ENCODE measurements around the gene SESN1. TPM values are rescaled to one million over a fixed set of nuclear protein-coding genes. Genes with fewer than 3 reads are reported as not detected.

The SESN1 gene
- total RNA-seq, 1 experiment from 2014 or later, result 17.5 TPM

DNA sequence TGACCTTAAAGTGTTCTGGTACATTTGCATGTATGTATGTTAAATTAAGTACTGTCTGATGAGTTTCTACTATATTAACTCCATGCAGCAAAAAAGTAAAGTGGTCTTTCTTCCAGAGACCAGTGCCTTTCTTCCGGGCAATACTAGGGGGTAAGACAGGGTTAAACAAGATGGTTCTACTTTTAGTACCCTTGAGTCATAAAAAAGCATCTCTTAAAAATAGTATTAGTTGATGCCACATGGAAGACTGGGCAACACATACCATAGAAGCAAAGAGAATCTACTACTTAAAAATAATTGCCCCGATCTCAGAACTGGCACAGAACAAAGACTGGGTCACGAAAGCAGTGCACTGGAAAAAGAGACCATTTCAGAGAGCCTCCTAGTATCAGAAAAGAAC, 66.2 kb downstream of the SESN1 start:
- H3K79me1 ChIP-seq (ENCODE audit: insufficient read depth, low read depth, low read length, poor library complexity, severe bottlenecking), result no peaks in the 10 kb centered on the region
- H3K18ac ChIP-seq (ENCODE audit: insufficient read length, low read depth, low read length), result no peak overlapping the region
- no peaks in the 10 kb centered on the region for H3K27me3 Mint-ChIP-seq (ENCODE audit: low read depth)
- H3K9me3 Mint-ChIP-seq, result no peaks in the 10 kb centered on the region
- H3K79me2 ChIP-seq (ENCODE audit: insufficient read depth, low read length), result no peaks in the 10 kb centered on the region
- TF ChIP-seq, protein P1, sequence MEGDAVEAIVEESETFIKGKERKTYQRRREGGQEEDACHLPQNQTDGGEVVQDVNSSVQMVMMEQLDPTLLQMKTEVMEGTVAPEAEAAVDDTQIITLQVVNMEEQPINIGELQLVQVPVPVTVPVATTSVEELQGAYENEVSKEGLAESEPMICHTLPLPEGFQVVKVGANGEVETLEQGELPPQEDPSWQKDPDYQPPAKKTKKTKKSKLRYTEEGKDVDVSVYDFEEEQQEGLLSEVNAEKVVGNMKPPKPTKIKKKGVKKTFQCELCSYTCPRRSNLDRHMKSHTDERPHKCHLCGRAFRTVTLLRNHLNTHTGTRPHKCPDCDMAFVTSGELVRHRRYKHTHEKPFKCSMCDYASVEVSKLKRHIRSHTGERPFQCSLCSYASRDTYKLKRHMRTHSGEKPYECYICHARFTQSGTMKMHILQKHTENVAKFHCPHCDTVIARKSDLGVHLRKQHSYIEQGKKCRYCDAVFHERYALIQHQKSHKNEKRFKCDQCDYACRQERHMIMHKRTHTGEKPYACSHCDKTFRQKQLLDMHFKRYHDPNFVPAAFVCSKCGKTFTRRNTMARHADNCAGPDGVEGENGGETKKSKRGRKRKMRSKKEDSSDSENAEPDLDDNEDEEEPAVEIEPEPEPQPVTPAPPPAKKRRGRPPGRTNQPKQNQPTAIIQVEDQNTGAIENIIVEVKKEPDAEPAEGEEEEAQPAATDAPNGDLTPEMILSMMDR (conservative IDR thresholded peaks at IDR 0.05), result no peak
- H2BK5ac ChIP-seq (ENCODE audit: insufficient read length, low read length), result no peak overlapping the region
- no peak overlapping the region for H2BK120ac ChIP-seq (ENCODE audit: low read depth, low read length, poor library complexity, severe bottlenecking)
- H3K4me1 Mint-ChIP-seq, result peaks cover 2% of the 10 kb centered on the region in 2 experiments; a peak in 1 of 4 replicates
- no peaks in the 10 kb centered on the region for H3K27me3 ChIP-seq (ENCODE audit: insufficient read depth, low read length)
- H3K36me3 Mint-ChIP-seq (ENCODE audit: insufficient read depth in 1 of 3, low read depth in 3 of 3), result no peaks in the 10 kb centered on the region
- H3K9ac ChIP-seq (ENCODE audit: extremely low read depth, insufficient read length, low read length), result no peak overlapping the region
- H2AFZ ChIP-seq (ENCODE audit: low read length), result no peak overlapping the region
- no peak for DNase-seq
- no peak overlapping the region for H2BK12ac ChIP-seq (ENCODE audit: insufficient read length, low read depth, low read length)
- no peak overlapping the region for H3K27ac ChIP-seq (ENCODE audit: insufficient read length, low read depth, low read length)
- no peak overlapping the region for H3K27ac Mint-ChIP-seq
- H3K14ac ChIP-seq (ENCODE audit: insufficient read depth, low read length), result no peak overlapping the region
- no peak overlapping the region for H4K91ac ChIP-seq (ENCODE audit: insufficient read length, low read depth, low read length)
- no peaks in the 10 kb centered on the region for H3K4me1 ChIP-seq (ENCODE audit: insufficient read depth, low read length)
- H3K9me3 ChIP-seq (ENCODE audit: control insufficient read depth, low read depth, low read length), result no peaks in the 10 kb centered on the region
- no peak overlapping the region for H2BK20ac ChIP-seq (ENCODE audit: low read depth, low read length, poor library complexity, severe bottlenecking)
- no peak overlapping the region for H3K4me2 ChIP-seq (ENCODE audit: insufficient read depth, insufficient read length, low read length)
- no peak overlapping the region for H4K5ac ChIP-seq (ENCODE audit: insufficient read length, low read depth, low read length)
- H4K8ac ChIP-seq (replicated peaks; ENCODE audit: insufficient read length, low read depth, low read length), result no peak overlapping the region
- no peak overlapping the region for H3K56ac ChIP-seq (ENCODE audit: insufficient read length, low read depth, low read length)
- no peak overlapping the region for H3K4ac ChIP-seq (ENCODE audit: low read depth, low read length)
- no peak overlapping the region for H2AK5ac ChIP-seq (ENCODE audit: insufficient read length, low read length)
- H3K23ac ChIP-seq (ENCODE audit: insufficient read length, low read depth, low read length), result no peak overlapping the region
- no peaks in the 10 kb centered on the region for H3K23me2 ChIP-seq (ENCODE audit: insufficient read length, low read depth, low read length, poor library complexity, severe bottlenecking)
- H2BK15ac ChIP-seq (ENCODE audit: low read depth, low read length), result no peak overlapping the region
- H4K20me1 ChIP-seq (ENCODE audit: control insufficient read depth, insufficient read depth, insufficient read length), result no peaks in the 10 kb centered on the region
- H3T11ph ChIP-seq (ENCODE audit: low read length), result no peak overlapping the region
- H3K4me3 Mint-ChIP-seq, result no peak overlapping the region
- WGBS (ENCODE audit: extremely low coverage, insufficient read length, low lambda C conversion rate), result no CpG with 5 or more reads among the region's 3 CpGs

Data from H9 (cell line).